OCI-LY7 (cell line): ENCODE data around the gene THUMPD2. TPM values are rescaled to one million over a fixed set of nuclear protein-coding genes. Genes with fewer than 3 reads are reported as not detected.

Source experiments
- BruUV-seq: library from RNA; stranded (reverse); fragments of 400-500 nt; replicated peaks from 2 replicates; lab custom pipeline; 2021; lab: Mats Ljungman, UMichigan
- CTCF ChIA-PET: fragments of 300-600 bp; sonication (Branson Sonifier 250); formaldehyde crosslinking; loops from one replicate; lab custom pipeline; 2022; ENCODE audit warnings: antibody characterized with exemption; ENCODE audit not compliant: unreplicated experiment; lab: Charles Lee
- POLR2A ChIA-PET: fragments of 300-600 bp; sonication (Branson Sonifier 250); formaldehyde crosslinking; loops from one replicate; lab custom pipeline; 2022; ENCODE audit warnings: antibody characterized with exemption; lab: Charles Lee
- DNase-seq: peaks from one replicate; pipeline ENCODE4 v3.0.0-alpha.2; 2015; ENCODE audit warnings: low spot score
- H2AFZ ChIP-seq: fragments of 200-600 bp; sonication (generic), shearing (Covaris generic); 2 replicates; pipeline ENCODE4 v1.6.1; 2014; ENCODE audit warnings: mild to moderate bottlenecking, antibody characterized with exemption, low read length, moderate library complexity
- H3K27ac ChIP-seq: fragments of 200-600 bp; sonication (generic); 2 replicates; pipeline ENCODE4 v1.5.1; 2014; ENCODE audit warnings: mixed run types, low read depth, mild to moderate bottlenecking, moderate library complexity, low read length, inconsistent platforms; ENCODE audit not compliant: poor library complexity, severe bottlenecking
- H3K36me3 ChIP-seq: fragments of 200-600 bp; sonication (generic); 2 replicates; pipeline ENCODE4 v1.6.1; 2014; ENCODE audit warnings: mild to moderate bottlenecking, antibody characterized with exemption, low read length, moderate library complexity, mixed read lengths; ENCODE audit not compliant: insufficient read depth
- H3K4me1 ChIP-seq: fragments of 200-600 bp; sonication (generic); 2 replicates; pipeline ENCODE4 v1.5.1; 2014; ENCODE audit warnings: mild to moderate bottlenecking, low read length; ENCODE audit not compliant: insufficient read depth, poor library complexity, severe bottlenecking
- H3K4me2 ChIP-seq: fragments of 200-600 bp; sonication (generic); 2 replicates; pipeline ENCODE4 v1.6.1; 2014; ENCODE audit warnings: mild to moderate bottlenecking, low read length
- H3K4me3 ChIP-seq: fragments of 200-600 bp; sonication (generic); 2 replicates; pipeline ENCODE4 v1.5.1; 2014; ENCODE audit warnings: mild to moderate bottlenecking, low read depth, low read length; ENCODE audit not compliant: poor library complexity, severe bottlenecking
- H3K79me2 ChIP-seq: fragments of 200-600 bp; sonication (generic); 2 replicates; pipeline ENCODE4 v1.6.1; 2016; ENCODE audit warnings: low read depth, mild to moderate bottlenecking, low read length, moderate library complexity, mixed read lengths; ENCODE audit not compliant: insufficient read depth
- H3K9me2 ChIP-seq: fragments of 200-600 bp; sonication (generic); 2 replicates; pipeline ENCODE4 v1.6.1; 2016; ENCODE audit warnings: mild to moderate bottlenecking, low read length, mixed read lengths; ENCODE audit not compliant: insufficient read depth
- H3K9me3 ChIP-seq: fragments of 200-600 bp; sonication (generic); 2 replicates; pipeline ENCODE4 v1.6.1; 2014; ENCODE audit warnings: mild to moderate bottlenecking, mixed run types, low read length, mixed read lengths
- H4K20me1 ChIP-seq: fragments of 200-600 bp; sonication (generic); 2 replicates; pipeline ENCODE4 v1.6.1; 2014; ENCODE audit warnings: mild to moderate bottlenecking, antibody characterized with exemption, low read length, moderate library complexity, mixed read lengths; ENCODE audit not compliant: insufficient read depth
- CTCF ChIP-seq: fragments of 200-600 bp; sonication (generic); conservative IDR thresholded peaks from 2 replicates; pipeline ENCODE4 v1.5.1; 2014; ENCODE audit warnings: mild to moderate bottlenecking, antibody characterized with exemption, low read length, moderate library complexity, mixed read lengths
- EZH2phosphoT487 ChIP-seq: fragments of 200-600 bp; sonication (generic); IDR thresholded peaks from 2 replicates; pipeline ENCODE4 v1.6.1; 2018; ENCODE audit warnings: low read depth, borderline replicate concordance, mild to moderate bottlenecking, mixed run types, antibody characterized with exemption, low read length, moderate library complexity, mixed read lengths
- intact Hi-C: fragments of 100-400 bp; cut with micrococcal nuclease; formaldehyde crosslinking; loops from one replicate; pipeline ENCODE4 v1.10.0; 2022; ENCODE audit not compliant: unreplicated experiment
- total RNA-seq, 2 experiments: library from RNA; depleted of rRNA in 1 of 2; stranded (reverse); fragments of >200 nt in 1 of 2; shearing (Covaris generic) in 1 of 2; gene quantifications; 2 replicates each; pipeline ENCODE4 v1.2.3, GENCODE V29; 2014 to 2022

Gene THUMPD2
- total RNA-seq, 2 experiments from 2014 or later = 18.3 to 24.6 TPM

GRCh38 chr2:39772086-39772811, 6.8 kb downstream of the THUMPD2 start:
- TF ChIP-seq CTCF (no peak), EZH2phosphoT487 (no peak)
- Histone ChIP-seq H3K4me1 (peaks cover 8% of the 10 kb centered on the region), H3K9me3 (peaks cover 8% of the 10 kb centered on the region; the same call in 1 of the 2 replicates), H2AFZ (no peak overlapping the region), H4K20me1 (0 out of 2 replicates have a peak, but pooled peaks cover 7% of the 10 kb centered on the region), H3K79me2 (peaks cover 95% of the 10 kb centered on the region), H3K4me3 (no peak overlapping the region), H3K27ac (no peak overlapping the region), H3K9me2 (no peaks in the 10 kb centered on the region), H3K36me3 (peaks cover 91% of the 10 kb centered on the region), H3K4me2 (no peak overlapping the region)
- POLR2A ChIA-PET = interaction anchor here (0.6 kb wide), 1 partner anchor 503 kb away, joined by 4 read pairs; no protein-coding TSS in a partner anchor
- CTCF ChIA-PET = no interaction called here
- no peak for DNase-seq
- intact Hi-C loops = no loop called here
- no TSS peak for BruUV-seq

GRCh38 chr2:39762448-39762847, 16.6 kb downstream of the THUMPD2 start:
- TF ChIP-seq EZH2phosphoT487 (no peak), CTCF (no peak)
- no peak overlapping the region for H2AFZ ChIP-seq
- H3K9me2 ChIP-seq = no peaks in the 10 kb centered on the region
- H3K4me2 ChIP-seq = no peak overlapping the region
- ChIA-PET POLR2A (interaction anchor here (0.7 kb wide), 1 partner anchor 122 kb away, joined by 3 read pairs; no protein-coding TSS in a partner anchor), CTCF (no interaction called here)
- no peak overlapping the region for H3K27ac ChIP-seq
- H4K20me1 ChIP-seq = no peaks in the 10 kb centered on the region
- BruUV-seq = no TSS peak
- no peaks in the 10 kb centered on the region for H3K9me3 ChIP-seq
- H3K4me3 ChIP-seq = no peak overlapping the region
- no peaks in the 10 kb centered on the region for H3K4me1 ChIP-seq
- no peaks in the 10 kb centered on the region for H3K79me2 ChIP-seq
- H3K36me3 ChIP-seq = peaks cover 93% of the 10 kb centered on the region
- DNase-seq = no peak
- intact Hi-C loops = loop anchor here (1.0 kb wide), 1 partner anchor 27 kb away; no protein-coding TSS in a partner anchor

- Histone ChIP-seq H3K36me3 (peaks cover 98% of the 10 kb centered on the region), H4K20me1 (no peaks in the 10 kb centered on the region), H3K9me2 (no peaks in the 10 kb centered on the region), H3K79me2 (no peaks in the 10 kb centered on the region), H3K4me3 (no peak overlapping the region), H3K4me2 (no peak overlapping the region), H3K4me1 (no peaks in the 10 kb centered on the region), H2AFZ (no peak overlapping the region), H3K9me3 (no peaks in the 10 kb centered on the region), H3K27ac (no peak overlapping the region)
- CTCF ChIA-PET = no interaction called here
- POLR2A ChIA-PET = interaction anchor here (0.5 kb wide), 1 partner anchor 13 kb away, joined by 3 read pairs; no protein-coding TSS in a partner anchor
- TF ChIP-seq EZH2phosphoT487 (no peak), CTCF (no peak)
- no TSS peak for BruUV-seq
- no peak for DNase-seq
- intact Hi-C loops = no loop called here
Observed at GRCh38 chr2:39757156-39757555, 21.9 kb downstream of the THUMPD2 start.
